ENCODE measurements around the gene HOMER1. TPM values are rescaled to one million over a fixed set of nuclear protein-coding genes. Genes with fewer than 3 reads are reported as not detected.

The HOMER1 gene
- total RNA-seq, 1 donor from 2014 or later: 20.5 TPM

DNA sequence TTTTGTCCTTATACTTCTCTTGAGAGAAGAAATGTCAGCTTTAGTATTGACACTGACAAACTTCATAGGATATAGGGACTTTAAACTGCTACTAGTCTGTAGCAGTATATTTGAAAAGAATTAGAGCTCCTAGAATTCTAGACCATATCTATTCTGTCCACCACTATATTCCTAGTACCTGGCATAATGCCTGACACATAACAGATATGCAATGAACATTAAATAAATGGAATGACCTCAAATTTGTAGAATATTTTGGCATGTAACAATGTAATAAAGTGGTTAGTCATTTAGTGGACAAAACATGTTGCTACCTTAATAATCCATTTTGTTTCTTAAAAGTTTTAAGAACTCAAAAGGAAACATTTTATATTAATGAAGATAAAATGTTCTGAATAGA lies 57.5 kb downstream of the HOMER1 start:
- no peaks in the 10 kb centered on the region for H3K36me3 ChIP-seq (ENCODE audit: control insufficient read depth, insufficient read depth, low read length)
- no peak overlapping the region for H3K4me3 ChIP-seq (ENCODE audit: low read depth, low read length)
- FAIRE-seq: no peak
- DNase-seq (ENCODE audit: low read depth): no peak
- no peaks in the 10 kb centered on the region for H3K27me3 ChIP-seq (ENCODE audit: control insufficient read depth, insufficient read depth, low read length)
- TF ChIP-seq, protein P1, sequence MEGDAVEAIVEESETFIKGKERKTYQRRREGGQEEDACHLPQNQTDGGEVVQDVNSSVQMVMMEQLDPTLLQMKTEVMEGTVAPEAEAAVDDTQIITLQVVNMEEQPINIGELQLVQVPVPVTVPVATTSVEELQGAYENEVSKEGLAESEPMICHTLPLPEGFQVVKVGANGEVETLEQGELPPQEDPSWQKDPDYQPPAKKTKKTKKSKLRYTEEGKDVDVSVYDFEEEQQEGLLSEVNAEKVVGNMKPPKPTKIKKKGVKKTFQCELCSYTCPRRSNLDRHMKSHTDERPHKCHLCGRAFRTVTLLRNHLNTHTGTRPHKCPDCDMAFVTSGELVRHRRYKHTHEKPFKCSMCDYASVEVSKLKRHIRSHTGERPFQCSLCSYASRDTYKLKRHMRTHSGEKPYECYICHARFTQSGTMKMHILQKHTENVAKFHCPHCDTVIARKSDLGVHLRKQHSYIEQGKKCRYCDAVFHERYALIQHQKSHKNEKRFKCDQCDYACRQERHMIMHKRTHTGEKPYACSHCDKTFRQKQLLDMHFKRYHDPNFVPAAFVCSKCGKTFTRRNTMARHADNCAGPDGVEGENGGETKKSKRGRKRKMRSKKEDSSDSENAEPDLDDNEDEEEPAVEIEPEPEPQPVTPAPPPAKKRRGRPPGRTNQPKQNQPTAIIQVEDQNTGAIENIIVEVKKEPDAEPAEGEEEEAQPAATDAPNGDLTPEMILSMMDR (IDR thresholded peaks at IDR 0.05; ENCODE audit: insufficient read depth, low read length, severe bottlenecking): no peak

DNA sequence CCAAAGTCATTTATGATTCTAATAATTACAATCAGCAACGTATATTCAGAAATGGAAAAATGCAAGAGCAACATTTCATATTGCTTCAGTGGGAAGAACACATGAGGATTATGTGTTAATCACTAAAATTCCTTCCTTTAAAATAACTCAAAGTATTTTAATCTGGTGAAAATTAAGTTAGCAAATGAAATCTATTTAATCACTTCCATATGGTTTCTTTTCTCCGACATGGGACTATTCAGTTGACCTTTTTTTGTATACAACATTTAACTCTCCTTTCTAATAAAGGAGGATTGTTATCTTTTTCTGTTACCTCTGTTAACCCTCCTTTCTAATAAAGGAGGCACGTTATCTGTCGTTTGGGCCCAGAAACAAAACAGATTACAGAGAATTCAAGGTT lies 59.9 kb downstream of the HOMER1 start:
- DNase-seq (ENCODE audit: low read depth): no peak
- TF ChIP-seq, protein P1 (IDR thresholded peaks at IDR 0.05; ENCODE audit: insufficient read depth, low read length, severe bottlenecking): no peak
- no peaks in the 10 kb centered on the region for H3K27me3 ChIP-seq (ENCODE audit: control insufficient read depth, insufficient read depth, low read length)
- no peak overlapping the region for H3K4me3 ChIP-seq (ENCODE audit: low read depth, low read length)
- H3K36me3 ChIP-seq (ENCODE audit: control insufficient read depth, insufficient read depth, low read length): no peaks in the 10 kb centered on the region
- no peak for FAIRE-seq

DNA sequence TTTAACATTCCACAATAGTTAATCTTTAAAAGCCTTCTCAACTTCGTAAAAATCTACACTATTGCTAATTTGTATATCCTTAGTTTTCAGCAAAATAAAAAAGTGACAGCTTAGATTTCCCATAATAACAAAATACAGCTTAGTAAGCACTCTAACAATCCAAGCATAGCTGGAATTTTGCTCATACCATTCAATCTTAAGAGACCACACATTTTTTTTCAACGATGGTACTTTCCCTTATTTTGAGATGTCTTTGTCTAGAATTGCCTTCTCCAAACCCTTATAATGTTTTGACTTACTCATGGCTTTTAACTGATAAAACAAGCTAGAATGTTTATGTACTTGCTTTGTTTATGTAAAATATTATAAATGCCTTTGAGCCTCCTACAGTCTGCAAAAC lies 65.6 kb downstream of the HOMER1 start:
- FAIRE-seq (no peak), DNase-seq (ENCODE audit: low read depth) (peak; percentile 4)
- H3K4me3 ChIP-seq (ENCODE audit: low read depth, low read length): no peak overlapping the region

DNA sequence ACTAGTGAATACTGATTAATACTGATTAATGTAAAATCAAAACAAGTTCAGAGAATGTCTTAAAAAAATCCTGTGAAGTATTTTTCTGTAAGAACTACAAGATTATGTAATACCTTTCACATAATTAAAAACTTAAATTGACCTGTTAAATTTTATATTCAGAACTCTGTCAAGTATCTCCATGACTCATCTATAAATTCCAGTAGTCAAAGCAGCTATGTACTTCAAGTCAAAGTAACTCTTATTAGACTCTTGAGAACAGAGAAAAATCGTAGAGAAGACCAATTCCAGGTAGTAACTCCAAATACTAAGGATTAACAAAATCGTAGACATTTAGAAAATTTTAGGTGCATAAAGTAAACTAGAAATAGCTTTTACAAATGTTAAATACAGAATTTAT lies 77.1 kb downstream of the HOMER1 start:
- TF ChIP-seq, protein P1 (IDR thresholded peaks at IDR 0.05; ENCODE audit: insufficient read depth, low read length, severe bottlenecking): no peak
- no peaks in the 10 kb centered on the region for H3K27me3 ChIP-seq (ENCODE audit: control insufficient read depth, insufficient read depth, low read length)
- no peak overlapping the region for H3K4me3 ChIP-seq (ENCODE audit: low read depth, low read length)
- H3K36me3 ChIP-seq (ENCODE audit: control insufficient read depth, insufficient read depth, low read length): no peaks in the 10 kb centered on the region
- DNase-seq (ENCODE audit: low read depth) (peak; percentile 10), FAIRE-seq (no peak)

More for the DNA sequence above, 65.6 kb downstream of the HOMER1 start:
- TF ChIP-seq, protein P1 (IDR thresholded peaks at IDR 0.05; ENCODE audit: insufficient read depth, low read length, severe bottlenecking): no peak
- no peaks in the 10 kb centered on the region for H3K36me3 ChIP-seq (ENCODE audit: control insufficient read depth, insufficient read depth, low read length)
- H3K27me3 ChIP-seq (ENCODE audit: control insufficient read depth, insufficient read depth, low read length): no peaks in the 10 kb centered on the region

DNA sequence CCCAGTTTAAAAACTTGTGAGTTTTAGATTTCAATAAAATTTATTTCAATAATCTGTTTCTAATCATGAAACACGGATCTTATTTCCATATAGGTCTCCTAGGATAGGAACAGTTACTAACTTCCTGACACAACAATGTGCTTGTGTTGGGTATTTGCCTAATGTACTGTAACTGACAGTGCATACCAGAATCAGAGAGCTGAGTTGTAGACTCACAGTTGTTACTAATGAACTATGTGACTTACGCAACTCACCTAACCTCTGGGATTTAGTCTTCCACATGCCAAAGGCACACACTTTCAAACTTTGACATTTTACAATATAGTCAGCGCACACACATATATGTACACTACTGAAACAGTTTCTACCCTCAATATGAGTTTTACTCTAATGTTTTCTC lies 77.7 kb downstream of the HOMER1 start:
- DNase-seq (ENCODE audit: low read depth) (peak; percentile 64), FAIRE-seq (peak; percentile 73)
- Histone ChIP-seq H3K4me3 (ENCODE audit: low read depth, low read length) (no peak overlapping the region), H3K36me3 (ENCODE audit: control insufficient read depth, insufficient read depth, low read length) (no peaks in the 10 kb centered on the region), H3K27me3 (ENCODE audit: control insufficient read depth, insufficient read depth, low read length) (no peaks in the 10 kb centered on the region)
- TF ChIP-seq, protein P1 (IDR thresholded peaks at IDR 0.05; ENCODE audit: insufficient read depth, low read length, severe bottlenecking): no peak

DNA sequence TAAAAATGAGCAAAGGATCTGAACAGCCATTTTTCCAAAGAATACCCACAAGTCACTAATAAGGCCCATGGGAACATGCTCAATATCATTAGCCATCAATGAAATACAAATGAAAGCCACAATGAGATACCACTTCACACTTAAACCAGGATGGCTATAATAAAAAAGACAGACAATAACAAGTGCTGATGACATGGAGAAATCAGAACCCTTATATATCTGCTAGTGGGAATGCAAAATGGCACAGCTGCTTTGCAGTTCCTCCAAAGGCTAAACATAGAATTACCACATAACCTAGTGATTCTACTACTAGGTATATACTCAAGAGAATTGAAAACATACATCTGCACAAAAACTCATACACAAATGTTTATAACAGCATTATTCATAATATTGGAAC lies 83.7 kb downstream of the HOMER1 start:
- no peak for FAIRE-seq
- Histone ChIP-seq H3K27me3 (ENCODE audit: control insufficient read depth, insufficient read depth, low read length) (no peaks in the 10 kb centered on the region), H3K4me3 (ENCODE audit: low read depth, low read length) (no peak overlapping the region), H3K36me3 (ENCODE audit: control insufficient read depth, insufficient read depth, low read length) (no peaks in the 10 kb centered on the region)
- TF ChIP-seq, protein P1 (IDR thresholded peaks at IDR 0.05; ENCODE audit: insufficient read depth, low read length, severe bottlenecking): no peak
- DNase-seq (ENCODE audit: low read depth): no peak
